SW480 (cell line): ENCODE measurements around the gene PATJ.
"Not testable (repeated sequence)": the region's sequence is repeated elsewhere in the genome, so short reads cannot be mapped to it uniquely, and the experiment has no call there.

Source experiments
- DNase-seq: peaks from one replicate; pipeline ENCODE4 v3.0.0-alpha.2; 2016; ENCODE audit warnings: low spot score

Gene PATJ

DNA sequence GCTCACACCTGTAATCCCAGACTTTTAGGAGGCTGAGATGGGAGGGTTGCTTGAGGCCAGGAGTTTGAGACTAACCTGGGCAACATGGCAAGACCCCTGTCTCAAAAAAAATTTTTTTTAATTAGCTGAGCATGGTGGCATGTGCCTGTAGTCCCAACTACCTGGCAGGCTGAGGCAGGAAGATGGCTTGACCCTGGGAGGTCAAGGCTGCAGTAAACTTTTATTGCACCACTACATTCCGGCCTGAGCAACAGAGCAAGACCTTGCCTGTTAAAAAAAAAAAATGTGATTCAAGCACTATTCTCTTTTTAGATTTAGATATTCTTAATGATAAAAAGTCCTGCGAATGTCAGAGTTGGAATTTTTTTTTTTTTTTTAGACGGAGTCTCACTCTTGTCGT, 349.8 kb downstream of the PATJ start:
- DNase-seq = no peak

DNA sequence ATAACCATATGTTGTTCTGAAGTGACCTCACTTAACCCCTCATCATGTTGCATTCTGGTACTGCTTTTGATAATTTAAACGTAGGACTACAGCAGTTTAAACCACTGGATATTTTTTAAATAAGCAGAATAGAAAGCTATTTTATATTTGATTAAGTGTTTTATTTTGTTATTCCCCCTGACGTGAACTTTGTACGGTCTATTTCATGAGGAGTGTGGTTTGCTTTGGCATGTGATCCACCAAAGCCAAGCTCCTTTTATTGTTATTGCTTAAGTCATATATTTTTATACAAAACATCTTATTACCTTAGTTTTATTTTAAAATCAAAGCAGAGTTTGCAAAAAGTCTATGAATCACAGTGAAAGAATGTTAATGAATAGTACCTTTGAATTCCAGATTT, 351.0 kb downstream of the PATJ start:
- DNase-seq = no peak

DNA sequence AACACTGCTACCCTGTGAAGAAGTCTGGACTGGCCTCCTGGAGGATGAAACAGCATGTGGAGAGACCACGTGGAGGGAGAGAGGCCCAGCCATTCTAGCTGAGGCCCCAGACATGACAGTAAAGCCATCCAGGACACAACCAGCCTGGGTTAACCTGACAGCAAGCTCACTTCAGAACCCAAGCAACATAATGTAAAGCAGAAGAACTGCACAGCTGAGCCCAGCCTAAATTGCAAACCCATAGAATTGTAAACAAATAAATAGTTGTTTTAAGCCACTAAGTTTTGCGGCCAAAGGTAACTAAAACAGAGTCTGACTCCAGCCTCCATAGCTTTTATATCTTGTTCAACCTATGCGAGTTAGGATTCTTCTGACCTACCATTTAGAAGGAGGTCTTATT, 355.2 kb downstream of the PATJ start:
- no peak for DNase-seq

DNA sequence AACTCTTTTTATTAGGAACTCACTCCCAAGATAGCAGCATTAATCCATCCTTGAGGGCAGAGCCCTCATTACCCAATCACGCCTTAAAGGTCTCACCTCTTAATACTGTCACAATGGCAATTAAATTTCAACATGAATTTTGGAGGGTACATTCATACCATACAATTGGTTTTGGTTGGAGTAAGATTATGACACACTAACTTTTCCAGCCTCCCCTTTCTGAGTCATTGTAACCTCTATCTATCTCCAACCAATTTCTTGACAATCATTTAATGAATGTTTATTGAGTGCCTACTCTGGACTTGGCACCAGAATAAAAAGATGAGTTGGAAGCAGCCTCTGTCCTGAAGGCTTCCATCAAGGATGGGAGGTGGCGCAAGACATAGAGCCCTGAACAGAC, 358.2 kb downstream of the PATJ start:
- DNase-seq = no peak

DNA sequence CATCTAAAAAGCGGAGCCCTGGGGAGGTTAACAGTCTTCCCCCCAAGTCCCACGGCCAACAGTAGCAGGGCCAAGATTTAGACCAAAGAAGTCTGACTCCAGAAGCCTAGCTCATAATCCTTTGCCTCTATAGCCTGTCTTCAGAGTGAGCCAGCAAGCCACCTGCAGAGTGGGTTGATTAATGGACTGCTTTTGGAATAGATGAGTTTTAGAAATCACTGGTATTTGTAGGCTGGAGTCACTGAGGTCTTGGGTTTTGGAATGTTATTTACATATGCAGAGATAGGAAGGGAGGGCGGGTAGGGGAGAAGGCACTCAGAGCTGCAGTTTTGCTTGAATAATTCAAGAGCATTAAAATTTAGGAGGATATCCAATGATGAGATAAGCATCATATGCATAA, 361.6 kb downstream of the PATJ start:
- DNase-seq = no peak

DNA sequence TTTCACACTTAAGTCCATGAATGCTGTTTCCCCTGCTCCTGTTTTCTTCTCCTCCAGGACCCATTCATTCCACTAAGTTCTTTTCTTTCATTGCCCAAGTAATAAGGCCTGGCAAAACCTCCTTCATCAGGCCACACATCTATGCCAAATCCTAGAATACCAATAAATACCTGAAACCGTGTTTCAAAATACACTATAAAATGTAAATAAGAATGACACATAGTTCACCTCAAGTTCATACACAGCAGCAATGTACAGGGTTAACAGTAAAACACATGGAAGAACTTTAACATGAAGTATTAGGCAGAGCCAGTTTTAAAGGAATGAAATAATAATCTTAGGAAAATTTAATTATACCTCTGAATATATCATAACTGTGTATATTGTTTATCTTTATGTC, 365.6 kb downstream of the PATJ start:
- DNase-seq = no peak

DNA sequence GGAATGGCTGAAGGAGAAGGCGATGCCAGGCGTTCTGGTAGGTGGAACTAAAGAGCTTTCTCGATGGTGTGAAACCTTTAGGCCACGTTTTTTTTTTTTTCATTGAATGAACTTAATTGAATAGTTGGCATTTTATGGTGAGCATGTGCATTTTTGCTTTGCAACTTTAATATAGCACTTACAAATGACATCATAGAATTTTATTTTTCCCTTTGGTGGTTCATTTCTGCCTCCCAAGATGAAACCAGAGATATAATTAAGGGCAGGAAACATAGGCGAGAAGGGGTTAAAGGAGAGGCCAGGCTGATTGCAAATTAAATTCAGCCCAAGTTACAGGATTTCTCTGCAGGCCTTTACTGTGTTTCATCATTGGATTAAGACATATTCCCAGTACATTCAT, 366.8 kb downstream of the PATJ start:
- DNase-seq = no peak

DNA sequence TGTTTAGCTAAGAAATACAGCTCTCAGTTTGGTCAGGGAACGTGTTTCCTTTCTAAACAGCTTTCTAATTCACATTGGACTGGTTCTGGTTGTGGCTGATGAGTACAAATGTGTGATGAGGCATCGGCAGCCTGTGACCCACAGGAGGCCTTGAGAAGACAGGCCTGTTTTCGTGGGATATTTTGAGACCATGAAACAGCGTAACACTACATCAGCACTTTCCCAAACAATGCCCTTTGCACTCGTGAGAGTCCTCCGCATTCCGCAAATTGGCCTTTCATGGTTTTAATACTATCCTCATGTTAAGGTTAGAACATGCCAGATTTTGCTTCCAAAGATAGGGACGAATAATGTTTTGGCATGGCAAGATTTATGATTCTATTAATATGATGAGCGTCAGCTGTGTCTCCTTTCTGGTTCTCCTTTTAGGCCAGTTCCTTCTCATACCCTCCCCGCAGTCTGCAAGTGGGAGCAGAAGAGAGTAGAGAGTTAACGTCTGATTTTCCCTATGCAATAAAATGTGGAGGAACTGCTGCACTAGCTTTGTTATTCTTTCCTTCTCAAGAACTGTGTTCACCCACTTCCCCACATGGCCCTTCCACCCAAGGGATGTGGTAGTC, 368.0 kb downstream of the PATJ start:
- DNase-seq = no peak

DNA sequence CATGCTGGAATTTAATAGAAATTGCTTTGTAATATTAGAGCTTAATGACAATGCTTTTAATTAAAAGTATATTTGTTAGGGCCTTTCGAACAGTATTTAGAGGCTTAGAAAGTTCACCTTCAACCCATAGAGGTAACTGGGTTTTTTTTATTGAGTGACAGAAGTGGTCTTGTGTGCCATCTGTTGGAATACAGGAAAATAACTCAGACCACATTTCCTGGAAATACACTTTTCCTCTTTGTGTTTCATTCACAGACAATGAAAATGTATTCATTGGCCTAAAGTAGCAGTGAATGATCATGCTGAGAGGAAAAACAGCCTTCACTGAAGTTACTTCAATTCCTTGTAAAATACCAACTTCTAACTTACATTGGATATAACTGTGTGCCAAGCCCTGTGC, 368.8 kb downstream of the PATJ start:
- no peak for DNase-seq

DNA sequence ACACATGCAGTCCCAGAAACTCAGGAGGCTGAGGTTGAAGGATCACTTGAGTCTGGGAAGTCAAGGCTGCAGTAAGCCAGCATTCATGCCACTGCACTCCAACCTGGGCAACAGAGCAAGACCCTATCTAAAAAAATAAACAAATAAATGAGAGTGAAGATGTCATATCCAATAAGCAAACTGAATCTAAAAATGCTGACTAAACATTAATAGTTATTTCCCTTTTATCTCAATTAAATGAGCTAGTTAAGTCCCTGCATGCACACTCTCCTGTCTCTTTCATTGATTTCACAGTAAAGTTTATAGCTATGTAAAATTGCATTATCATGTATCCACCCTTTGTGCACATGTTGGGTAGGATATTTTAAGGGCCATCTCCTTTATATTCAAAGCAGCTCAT, 371.2 kb downstream of the PATJ start:
- no peak for DNase-seq

DNA sequence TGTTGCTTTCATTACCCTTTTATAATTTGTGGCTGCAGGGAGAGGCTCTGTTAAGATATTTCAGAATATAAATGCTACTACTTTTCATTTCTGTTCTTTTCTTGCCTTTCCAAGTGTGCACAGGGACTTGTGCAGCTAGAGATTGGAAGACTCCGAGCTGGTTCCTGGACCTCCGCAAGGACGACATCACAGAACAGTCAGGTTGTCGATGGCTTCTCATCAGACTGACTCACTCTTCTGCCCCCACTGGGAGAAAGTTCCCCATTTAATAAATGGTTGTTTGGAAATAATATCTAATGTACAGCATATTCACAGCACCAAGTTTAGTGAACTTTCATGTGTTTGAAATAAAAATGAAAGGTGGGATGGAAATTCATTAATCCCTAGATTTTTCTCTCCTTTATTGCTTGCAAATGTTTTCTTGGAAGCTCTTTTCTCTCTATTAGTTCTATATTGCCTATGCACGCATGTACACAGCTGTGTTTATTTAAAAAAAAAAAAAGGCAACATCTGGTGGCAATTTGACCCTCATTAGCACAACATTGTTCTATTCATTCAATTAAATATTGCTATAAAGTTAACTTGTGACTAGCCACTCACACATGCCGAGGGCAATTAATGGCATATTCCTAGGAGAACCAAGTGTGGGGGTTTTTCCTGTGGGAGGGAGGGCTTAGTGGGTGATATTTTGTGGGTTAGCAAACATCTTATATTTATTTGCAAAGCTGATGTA, 374.9 kb downstream of the PATJ start:
- no peak for DNase-seq

DNA sequence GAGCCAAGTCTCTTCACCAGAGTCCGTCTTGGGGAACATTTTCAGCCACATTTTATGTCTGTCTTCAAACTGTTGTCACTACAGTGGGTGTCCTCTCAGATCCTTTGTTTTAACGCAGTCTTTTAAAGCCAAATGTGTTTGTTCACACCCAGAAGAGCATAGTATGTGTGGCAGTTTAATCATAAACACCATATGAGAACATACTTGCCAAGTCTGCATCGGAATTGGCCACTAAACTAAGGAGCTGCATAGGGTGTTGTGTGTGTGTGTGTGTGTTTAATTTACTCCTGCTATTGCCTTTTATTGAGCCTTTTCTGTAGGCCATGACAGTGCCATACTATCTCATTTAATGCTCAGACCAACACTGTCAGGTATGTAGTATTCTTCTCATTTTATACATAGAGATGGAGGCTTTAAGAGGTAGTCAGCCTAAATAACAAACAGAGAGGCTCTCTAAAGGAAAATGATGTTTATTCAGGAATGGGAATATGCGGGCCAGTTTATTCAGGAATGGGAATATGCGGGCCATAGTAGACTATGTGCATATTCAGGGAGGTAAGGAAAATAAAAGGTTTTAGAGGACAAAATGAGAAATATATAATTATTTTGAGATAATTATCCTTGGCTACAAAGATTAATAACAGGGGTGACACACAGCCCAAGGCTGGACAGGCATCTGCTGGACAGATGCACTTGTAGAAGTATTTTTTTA, 384.5 kb downstream of the PATJ start:
- DNase-seq = no peak

DNA sequence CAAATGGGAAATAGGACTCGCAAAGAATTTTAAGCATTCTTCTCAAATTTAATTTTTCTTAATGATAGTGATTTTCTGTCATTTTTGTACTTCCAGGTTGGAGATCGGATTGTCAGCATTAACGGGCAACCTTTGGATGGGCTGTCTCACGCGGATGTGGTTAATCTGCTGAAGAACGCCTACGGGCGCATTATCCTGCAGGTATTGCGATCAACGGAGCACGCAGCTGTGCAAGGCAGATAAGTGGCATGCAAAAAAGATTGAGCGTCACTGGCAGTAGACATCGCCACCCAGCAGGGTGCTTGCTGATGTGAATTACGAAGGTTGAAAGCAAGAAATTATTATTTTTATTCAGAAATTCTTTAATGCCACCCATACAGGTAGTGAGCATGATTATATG, 386.5 kb downstream of the PATJ start:
- no peak for DNase-seq

DNA sequence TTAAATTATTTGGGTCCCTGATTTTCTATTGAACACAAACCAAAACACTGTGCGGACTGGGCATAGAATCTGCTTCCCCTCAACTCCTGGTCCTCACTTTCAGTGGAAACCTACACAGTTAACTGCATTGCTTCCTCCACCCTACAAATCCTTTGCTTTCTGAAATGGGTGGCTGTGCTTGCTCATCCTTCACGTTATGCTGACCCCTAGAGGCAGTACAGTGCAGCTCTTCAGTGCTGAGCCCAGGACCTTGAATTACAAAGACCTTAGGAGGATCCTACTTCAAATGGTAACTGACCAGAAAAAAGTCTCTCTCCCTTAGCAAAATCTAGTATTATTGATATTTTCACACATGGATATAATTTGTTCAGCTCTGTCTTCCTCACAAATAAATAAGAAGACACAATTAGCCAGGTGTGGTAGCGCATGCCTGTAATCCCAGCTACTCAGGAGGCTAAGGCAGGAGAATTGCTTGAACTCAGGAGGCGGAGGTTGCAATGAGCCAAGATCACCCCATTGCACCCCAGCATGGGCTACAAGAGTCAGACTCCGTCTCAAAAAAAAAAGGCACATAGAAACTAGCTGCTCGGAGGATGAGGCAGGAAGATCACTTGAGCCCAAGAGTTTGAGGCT, 388.9 kb downstream of the PATJ start:
- peak; percentile 67 for DNase-seq

DNA sequence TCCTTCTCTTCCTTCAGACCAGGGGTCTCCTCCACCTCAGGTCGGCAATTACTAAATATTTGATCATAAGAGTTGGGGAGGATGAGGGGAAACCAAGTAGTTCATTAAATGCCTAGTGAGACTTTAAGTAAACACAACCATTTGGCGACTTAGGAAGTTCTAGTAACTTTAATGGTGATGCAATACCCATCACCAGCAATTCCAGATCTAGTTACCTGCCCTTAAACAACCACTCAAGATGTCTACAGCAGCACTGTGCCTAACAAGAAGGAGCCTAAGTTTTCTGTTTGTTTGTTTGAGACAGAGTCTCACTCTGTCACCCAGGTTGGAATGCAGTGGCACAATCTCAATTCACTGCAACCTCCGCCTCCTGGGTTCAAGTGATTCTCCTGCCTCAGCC, 395.7 kb downstream of the PATJ start:
- no peak for DNase-seq

DNA sequence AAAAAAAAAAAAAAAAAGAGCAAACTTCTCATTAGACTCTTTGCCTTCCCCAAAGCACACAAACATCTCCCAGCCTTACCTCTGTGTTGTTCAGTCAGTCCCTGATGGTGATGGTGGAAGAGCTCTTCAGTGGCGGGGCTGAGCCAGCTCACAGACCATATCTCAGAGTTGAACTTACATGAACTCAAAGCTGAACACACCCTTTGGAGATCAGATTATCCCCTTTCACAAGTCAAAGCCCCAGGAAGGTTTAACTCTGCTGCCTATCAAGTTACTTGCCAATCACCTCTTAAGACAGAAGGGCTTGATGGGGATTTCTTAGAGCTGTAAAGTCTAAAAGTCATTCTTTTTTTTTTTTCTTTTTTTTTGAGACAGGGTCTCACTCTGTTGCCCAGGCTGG, 397.1 kb downstream of the PATJ start:
- DNase-seq = no peak

DNA sequence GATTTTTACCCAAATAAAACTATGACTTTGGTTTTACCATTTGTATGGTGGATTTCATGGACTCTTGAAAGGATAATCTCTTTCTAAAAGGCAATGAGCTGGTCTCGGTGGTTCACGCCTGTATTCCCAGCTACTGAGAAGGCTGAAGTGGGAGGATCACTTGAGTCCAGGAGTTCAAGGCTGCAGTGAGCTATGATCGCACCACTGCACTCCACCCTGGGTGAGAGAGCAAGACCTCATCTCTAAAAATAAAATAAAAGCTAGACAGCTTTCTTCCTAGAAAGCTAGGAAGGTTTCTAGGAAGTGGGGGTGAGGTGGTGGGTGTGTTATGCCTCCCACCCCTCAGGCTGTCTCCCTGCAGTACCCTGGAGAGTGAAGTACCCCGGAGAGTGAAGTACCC, 398.4 kb downstream of the PATJ start:
- no peak for DNase-seq

DNA sequence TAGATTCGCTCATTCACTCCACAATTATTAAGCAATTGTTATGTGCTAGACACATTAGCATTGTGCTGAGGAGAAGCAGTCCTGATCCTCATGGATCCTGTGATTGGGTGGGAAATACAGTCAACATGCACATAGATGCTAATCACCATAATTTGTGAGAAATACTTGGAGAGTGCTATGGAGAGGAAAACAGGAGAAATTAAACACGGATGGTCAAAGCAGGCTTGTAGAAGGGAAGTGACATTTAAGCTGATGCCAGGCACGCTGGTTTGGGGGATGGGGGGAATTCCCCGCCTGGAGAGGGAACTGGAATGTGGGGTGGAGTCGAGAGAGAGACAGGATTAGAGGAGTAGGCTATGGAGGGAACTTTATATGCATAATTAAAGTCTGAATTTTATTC, 400.2 kb downstream of the PATJ start:
- DNase-seq = no peak

DNA sequence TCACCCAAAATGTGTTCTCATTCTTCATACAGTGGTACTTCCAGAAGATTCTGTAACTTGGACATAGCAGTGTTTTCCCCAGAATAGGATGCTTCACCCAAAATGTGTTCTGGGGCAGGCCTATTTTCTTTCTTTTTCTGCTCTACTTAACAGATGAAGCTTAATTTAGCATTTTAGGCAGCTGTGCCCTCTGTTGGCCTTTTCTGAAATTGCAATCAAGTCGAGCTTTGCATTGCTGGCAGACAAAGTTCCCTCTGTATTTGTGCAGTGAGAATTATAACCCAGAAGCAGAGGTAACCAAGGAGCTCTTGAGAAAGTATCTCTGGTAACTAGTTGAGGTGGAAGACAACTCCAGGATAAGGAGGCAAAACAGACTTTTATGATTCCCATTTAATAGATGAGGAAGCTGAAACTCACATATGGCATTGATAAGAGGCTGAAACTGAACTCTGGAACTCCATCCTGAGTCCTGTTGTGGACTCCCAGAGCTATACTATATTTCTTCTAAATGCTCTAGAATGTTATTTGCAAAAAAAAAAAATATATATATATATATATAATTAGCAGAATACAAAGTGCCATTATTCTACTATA, 402.1 kb downstream of the PATJ start:
- DNase-seq = peak; percentile 18

DNA sequence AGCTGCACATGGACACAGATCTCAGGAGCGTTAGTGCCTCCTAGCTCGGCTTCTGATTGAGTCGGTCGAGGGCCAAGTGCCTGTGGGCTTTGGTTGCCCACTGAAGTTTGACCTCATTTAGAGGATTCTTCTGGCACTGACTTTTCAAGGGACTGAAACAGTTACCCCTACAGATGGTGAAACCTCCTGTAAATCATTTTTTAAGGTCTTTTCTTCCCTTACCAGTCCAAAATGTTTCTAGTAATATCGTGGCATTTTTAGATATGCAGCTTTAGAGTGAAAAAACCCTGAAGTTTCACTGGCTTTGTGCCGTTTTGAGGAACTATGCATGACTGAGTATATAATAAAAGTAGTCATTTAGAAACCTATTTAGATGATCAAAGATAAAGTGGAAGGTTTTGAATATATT, 417.7 kb downstream of the PATJ start:
- DNase-seq = no peak

DNA sequence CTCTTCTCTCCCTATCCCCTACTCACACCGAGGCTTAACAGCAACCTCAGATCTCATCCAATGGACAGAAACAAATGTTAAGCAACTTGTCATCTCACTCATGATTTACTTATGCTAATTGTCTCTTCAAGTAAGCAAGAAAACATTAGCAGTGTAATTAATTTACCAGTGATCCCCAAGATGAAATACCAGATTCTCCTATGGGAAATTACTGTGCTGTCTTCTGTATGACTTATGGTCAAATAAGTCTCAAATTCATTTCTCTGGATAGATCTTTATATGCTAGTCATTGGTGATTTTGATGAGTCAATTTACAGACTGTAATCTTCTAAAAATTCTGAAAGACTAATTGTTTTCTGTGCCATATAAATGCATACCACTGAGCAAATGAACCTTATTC, 419.4 kb downstream of the PATJ start:
- no peak for DNase-seq

DNA sequence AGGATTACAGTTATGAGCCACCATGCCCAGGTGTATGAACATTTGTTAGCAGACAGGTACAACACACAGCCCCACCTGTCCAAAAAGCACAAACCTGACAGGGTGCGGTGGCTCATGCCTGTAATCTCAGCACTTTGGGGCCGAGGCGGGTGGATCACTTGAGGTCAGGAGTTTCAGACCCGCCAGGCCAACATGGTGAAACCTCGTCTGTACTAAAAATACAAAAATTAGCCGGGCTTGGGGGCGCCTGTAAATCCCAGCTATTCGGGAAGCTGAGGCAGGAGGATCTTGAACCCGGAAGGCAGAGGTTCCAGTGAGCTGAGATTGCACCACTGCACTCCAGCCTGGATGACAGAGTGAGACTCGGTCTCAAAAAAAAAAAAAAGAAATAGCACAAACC, 428.1 kb downstream of the PATJ start:
- not testable (repeated sequence) for DNase-seq
